GM19035 (cell line): Measurements from ENCODE around the gene CERT1.
A peak's percentile ranks its signal among the peaks of the same experiment; 100 is the strongest.
"Not testable (repeated sequence)": the region's sequence is repeated elsewhere in the genome, so short reads cannot be mapped to it uniquely, and the experiment has no call there.

Experiments used
- ATAC-seq: cut with Tn5 transposase; IDR thresholded peaks from one replicate; pipeline ENCODE4 v1.9.1; 2021; ENCODE audit not compliant: unreplicated experiment

Gene CERT1

GRCh38 chr5:75511435-75512382 lies at the start of gene CERT1, which contains the start of gene POLK:
CERT1 (minus strand) TSS chr5:75511629; CDS start chr5:75511207, 422 bp downstream.
POLK (plus strand) TSS chr5:75511891.
- ATAC-seq = peak; percentile 83

- ATAC-seq = not testable (repeated sequence)
Observed at GRCh38 chr5:75560655-75561054, 49.2 kb upstream of the CERT1 start.

DNA sequence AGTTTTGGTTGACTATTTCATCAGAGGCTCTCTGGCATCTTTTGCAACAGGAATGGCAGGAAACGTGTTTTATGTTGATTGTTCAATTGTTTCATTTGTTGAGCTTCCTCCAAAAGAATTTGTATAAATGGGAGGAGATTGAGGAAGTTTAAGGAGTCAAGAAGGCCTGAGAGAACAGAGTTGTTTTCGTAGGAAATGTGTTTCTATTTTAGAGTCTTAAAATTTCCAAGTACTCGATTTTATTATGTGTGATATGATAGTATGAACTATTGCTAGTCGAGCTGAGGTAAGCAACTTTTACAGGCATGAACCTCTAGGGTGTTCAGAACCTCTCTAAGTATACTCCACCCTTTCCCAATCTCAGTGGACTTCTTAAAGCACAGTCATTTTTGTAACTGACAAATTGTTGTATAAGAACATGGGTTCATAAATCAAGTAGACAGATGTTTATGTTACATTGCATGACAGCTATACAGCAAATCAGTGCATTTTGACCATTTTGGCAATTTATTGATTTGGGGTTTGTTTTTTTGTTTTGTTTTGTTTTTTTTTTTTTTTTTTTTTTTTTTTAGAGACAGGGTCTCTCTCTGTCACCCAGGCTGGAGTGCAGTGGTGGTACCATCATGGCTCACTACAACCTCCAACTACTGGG lies 47.7 kb upstream of the CERT1 start:
- ATAC-seq = no peak

GRCh38 chr5:75558221-75558620 lies 46.8 kb upstream of the CERT1 start:
- no peak for ATAC-seq

- ATAC-seq = no peak
Observed at GRCh38 chr5:75553358-75553757, 41.9 kb upstream of the CERT1 start.

GRCh38 chr5:75552764-75553163 lies 41.3 kb upstream of the CERT1 start:
- ATAC-seq = no peak

DNA sequence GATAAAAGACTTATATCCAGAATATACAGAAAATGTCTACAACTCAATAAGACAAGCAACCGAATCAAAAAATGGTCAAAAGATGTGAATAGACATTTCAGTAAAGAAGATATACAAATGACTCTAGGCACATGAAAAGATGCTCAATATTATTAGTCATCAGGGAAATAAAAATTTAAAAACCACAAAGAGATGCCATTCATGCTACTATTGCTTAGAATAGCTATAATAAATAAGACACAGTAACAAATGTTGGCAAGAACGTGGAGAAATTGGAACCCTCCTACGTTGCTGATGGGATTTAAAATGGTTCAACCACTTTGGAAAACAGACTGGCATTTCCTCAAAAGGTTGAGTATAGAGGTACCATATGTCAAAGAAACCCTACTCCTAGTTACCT lies 40.0 kb upstream of the CERT1 start:
- ATAC-seq = no peak

- no peak for ATAC-seq
Observed at GRCh38 chr5:75550597-75550996, 39.2 kb upstream of the CERT1 start.

DNA sequence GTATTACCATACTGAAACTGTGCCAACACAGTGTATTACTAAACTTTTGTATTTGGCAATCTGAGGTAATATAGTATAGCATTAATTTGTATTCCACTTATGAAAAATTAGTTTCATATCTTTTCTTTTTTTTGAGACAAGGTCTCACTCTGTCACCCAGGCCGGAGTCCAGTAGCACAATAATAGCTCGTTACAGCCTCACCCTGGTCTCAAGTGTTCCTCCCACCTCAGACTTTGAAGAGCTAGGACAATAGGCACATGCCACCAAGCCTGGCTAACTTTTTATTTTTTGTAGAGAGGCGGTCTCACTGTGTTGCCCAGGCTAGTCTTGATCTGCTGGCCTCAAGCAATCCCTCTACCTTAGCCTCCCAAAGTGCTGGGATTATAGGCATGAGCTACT lies 36.4 kb upstream of the CERT1 start:
- ATAC-seq = no peak

GRCh38 chr5:75546830-75547229 lies 35.4 kb upstream of the CERT1 start:
- no peak for ATAC-seq

DNA sequence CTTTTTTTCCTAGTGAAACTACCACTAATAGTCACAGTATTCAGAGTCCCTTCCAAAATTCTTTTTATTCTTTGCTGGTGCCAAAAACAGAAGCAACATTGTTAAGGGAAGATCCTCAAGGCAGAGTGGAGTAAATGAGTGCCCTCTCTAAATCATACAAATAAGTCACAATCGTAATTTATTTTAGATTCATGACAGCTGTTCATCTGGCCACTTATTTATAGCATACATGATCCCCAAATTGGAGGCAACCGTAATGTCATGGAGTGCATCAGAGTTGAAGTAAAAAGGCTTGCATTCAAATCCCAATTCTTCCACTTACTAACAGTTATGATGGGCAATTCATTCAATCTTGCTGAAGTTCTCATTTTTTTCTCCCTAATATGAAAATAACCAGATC lies 33.7 kb upstream of the CERT1 start:
- no peak for ATAC-seq

- no peak for ATAC-seq
Observed at GRCh38 chr5:75538211-75538610, 26.8 kb upstream of the CERT1 start.

DNA sequence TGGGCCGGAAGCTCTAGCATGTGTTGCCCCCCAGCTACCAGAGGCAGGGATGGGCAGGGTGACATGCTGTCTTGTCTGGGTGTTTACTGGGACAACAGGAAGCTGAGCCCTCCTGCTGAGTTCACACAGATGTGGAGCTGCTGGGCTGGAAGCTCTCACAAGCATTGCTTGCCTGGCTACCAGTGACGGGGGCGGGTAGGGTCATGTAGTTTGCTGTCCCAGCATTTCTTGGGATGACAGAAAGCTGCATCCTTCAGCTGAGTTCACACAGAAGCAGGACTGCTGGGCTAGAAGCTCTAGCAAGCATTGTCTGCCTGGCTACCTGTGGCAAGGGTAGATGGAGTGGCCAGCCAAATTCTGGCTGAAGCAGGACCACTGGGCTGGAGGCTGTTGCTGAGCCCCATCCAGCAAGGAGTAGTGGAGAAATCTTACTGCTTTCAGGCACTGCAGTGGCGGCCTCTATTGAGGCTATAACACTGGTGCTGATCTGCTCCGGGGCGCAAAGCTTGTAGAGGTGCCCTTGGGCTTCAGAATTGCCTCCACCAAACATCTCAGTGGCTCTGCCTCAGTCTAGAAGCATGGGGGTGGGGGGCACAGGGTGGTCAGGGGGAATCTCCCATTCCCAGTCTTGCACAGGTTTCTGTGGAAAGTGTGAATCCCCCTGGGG lies 25.4 kb upstream of the CERT1 start:
- ATAC-seq = no peak

DNA sequence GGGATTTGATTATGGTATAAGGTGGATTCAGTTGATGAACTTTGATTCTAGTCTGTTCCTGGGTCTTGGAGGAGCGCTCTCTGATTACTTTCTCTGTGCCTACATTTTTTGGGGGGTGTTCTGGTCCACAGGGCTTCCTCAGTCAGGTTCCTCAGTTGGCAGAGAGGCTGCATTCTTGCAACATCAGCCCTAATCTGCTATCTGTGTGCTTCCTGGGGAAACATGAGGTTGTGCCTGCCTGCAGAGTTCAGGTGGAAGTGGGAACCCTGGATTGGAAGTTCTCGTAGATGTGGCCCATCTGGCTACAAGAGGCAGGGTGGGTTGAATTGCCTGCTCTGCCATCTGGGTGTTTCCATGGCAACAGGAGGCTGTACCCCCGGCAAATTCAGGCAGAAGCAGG lies 24.7 kb upstream of the CERT1 start:
- ATAC-seq = no peak

GRCh38 chr5:75534734-75535133 lies 23.3 kb upstream of the CERT1 start:
- no peak for ATAC-seq

DNA sequence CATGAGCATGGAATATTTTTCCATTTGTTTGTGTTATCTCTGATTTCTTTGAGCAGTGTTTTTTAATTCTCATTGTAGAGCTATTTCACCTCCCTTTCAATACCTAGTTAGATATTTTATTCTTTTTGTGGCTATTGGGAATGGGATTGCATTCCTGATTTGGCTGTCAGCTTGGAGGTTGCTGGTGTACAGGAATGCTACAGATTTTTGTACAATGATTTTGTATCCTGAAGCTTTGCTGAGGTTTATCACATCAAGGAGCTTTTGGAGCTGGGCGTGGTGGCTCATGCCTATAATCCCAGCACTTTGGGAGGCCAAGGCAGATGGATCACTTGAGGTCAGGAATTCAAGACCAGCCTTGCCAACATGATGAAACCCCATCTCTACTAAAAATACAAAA lies 22.3 kb upstream of the CERT1 start:
- ATAC-seq = not testable (repeated sequence)

- ATAC-seq = no peak
Observed at GRCh38 chr5:75532190-75532589, 20.8 kb upstream of the CERT1 start.

DNA sequence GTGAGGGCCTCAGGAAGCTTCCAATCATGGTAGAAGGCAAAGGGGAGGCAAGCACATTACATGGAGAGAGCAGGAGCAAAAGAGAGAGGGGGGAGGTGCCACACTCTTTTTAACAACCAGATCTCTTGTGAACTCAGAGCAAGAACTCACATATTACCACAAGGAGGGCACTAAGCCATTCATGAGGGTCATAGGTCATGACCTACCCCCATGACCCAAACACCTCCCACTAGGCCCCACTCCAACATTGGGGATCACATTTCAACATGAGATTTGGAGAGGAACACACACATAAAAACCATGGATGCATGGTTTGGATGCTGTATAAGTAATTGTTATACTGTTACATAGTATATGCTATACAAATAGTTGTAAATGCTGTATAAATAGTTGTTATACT lies 17.8 kb upstream of the CERT1 start:
- no peak for ATAC-seq

DNA sequence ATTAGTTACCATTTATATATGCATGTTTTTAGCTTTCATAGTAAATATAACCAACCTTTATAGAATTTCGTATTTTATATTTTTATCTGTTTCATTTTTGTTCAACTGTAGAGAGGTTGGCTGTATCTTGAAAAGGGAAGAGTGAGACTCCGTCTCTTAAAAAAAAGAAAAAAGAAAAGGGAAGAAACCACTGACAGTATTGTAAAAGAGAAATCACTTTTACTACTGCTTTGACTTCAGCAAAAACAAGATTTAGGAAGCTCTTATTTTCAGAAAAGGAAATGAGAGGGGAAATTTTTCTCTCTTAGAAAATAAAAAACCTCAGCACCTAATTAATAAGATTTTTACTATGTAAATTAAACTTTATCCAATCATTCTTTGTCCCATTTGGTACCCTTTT lies 14.6 kb upstream of the CERT1 start:
- no peak for ATAC-seq

DNA sequence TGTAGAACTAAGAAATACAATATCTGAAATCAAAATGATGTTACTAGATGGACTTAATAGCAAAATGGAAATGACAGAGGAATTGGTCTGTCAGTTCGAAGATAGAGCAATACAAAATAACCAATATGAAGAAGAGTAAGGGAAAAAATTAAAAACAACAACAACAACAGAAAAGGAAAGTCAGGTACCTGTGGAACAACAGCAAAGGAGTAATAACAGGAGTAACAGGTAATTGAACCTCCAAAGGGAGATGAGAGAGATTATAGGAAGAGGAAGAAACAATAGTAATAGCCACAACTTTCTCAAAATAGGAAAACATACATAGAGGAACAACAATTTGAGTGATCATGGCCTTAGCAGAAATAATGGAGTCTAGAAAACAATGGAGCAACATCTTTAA lies 13.9 kb upstream of the CERT1 start:
- no peak for ATAC-seq

DNA sequence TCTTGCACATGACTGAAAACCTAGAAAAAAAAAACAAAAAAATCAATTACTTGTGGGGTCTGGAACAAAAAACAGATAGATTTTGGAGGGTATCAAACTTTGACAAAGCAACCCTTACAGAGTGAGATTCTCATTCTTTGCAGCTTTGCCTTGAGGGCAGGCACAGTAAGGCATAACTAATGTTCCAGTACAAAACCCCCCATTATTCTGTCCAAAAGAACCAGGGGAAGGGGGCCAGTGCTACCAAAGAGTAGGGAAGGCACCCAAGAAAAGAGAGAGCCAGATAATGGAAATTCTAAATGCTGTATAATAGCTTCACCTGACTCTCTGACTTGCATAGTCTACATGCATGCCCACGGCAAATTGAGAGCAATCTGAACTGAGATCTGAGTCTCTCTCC lies 13.2 kb upstream of the CERT1 start:
- no peak for ATAC-seq

DNA sequence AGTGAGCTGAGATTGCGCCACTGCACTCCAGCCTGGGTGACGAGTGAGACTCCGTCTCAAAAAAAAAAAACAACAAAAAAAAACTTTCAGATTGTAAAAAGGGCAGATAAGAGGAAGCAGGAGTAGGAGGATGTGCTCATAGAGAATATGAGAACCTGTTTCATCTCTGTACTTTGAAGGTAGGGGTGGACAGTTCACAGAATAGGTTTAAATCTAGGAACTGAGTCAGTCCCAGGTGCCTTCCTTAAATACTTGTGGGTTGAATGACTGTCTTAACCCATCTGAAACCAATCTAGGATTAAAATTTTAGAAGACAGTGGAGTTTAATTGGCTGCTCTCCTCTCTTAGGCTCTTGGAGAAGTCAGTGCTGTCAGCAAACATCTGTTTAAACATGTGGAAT lies 12.6 kb upstream of the CERT1 start:
- peak; percentile 85 for ATAC-seq
